Kidney (tissue), 14 donors: ENCODE data around the gene OPN1SW. TPM values are rescaled to one million over a fixed set of nuclear protein-coding genes. Genes with fewer than 3 reads are reported as not detected.
A peak's percentile ranks its signal among the peaks of the same experiment; 100 is the strongest.

Source experiments
- DNase-seq, 5 donors: peaks; one replicate each; pipeline ENCODE4 v3.0.0-alpha.2; 2013 to 2020
- FAIRE-seq: peaks from 2 replicates; lab custom pipeline; 2012; peaks lifted over from hg19 to GRCh38; lab: Jason Lieb, UNC
- H3K27ac ChIP-seq, 2 donors: one replicate each; pipeline ENCODE4 v1.7.0; 2013; ENCODE audit warnings: low read depth in 2 of 2, low read length in 2 of 2, inconsistent platforms in 1 of 2
- H3K27me3 ChIP-seq: one replicate; pipeline ENCODE4 v1.7.1; 2013; ENCODE audit warnings: low read length, inconsistent platforms; ENCODE audit not compliant: control insufficient read depth, insufficient read depth
- H3K36me3 ChIP-seq, 3 donors: one replicate each; pipeline versions ENCODE4 v1.7.0 to v1.7.1; 2013; ENCODE audit warnings: low read length in 3 of 3, control low read depth in 1 of 3, inconsistent platforms in 1 of 3; ENCODE audit not compliant: insufficient read depth in 3 of 3, control insufficient read depth in 2 of 3
- H3K4me1 ChIP-seq, 3 donors: one replicate each; pipeline versions ENCODE4 v1.7.0 to v1.7.1; 2013; ENCODE audit warnings: low read length in 3 of 3, inconsistent platforms in 1 of 3, low read depth in 1 of 3; ENCODE audit not compliant: control insufficient read depth in 2 of 3, insufficient read depth in 2 of 3
- H3K4me3 ChIP-seq, 3 donors: one replicate each; pipeline versions ENCODE4 v1.7.0 to v1.8.1; 2013; ENCODE audit warnings: low read length in 3 of 3, control low read depth in 1 of 3, inconsistent platforms in 1 of 3
- H3K9ac ChIP-seq, 3 donors: one replicate each; pipeline versions ENCODE4 v1.7.0 to v1.7.1; 2013; ENCODE audit warnings: low read length in 3 of 3, control low read depth in 1 of 3, inconsistent platforms in 1 of 3
- H3K9me3 ChIP-seq, 3 donors: one replicate each; pipeline versions ENCODE4 v1.7.0 to v1.7.1; 2013; ENCODE audit warnings: low read length in 3 of 3, control low read depth in 1 of 3, inconsistent platforms in 1 of 3; ENCODE audit not compliant: control insufficient read depth in 2 of 3, insufficient read depth in 1 of 3
- CTCF ChIP-seq: IDR thresholded peaks from 3 replicates; pipeline ENCODE4 v1.5.1; 2012; ENCODE audit warnings: mild to moderate bottlenecking, moderate library complexity, borderline replicate concordance; ENCODE audit not compliant: insufficient read depth; ENCODE audit errors: extremely low read depth
- intact Hi-C: fragments of 100-400 bp; cut with DNase I; formaldehyde crosslinking; loops from one replicate; pipeline ENCODE4 v1.11.1; 2022
- polyA plus RNA-seq: library from polyadenylated mRNA; stranded (reverse); fragments of 350-450 nt; fragmentation: Illumina TruSeq; extraction: RNeasy Lipid Tissue Mini Kit (QIAGEN cat#74804); gene quantifications from one replicate; pipeline ENCODE4 v1.2.3, GENCODE V29; 2014; ENCODE audit warnings: low read depth, low replicate concordance; ENCODE audit not compliant: insufficient read depth
- total RNA-seq: library from RNA; stranded (reverse); fragmentation: NEBNext Ultra II Directional; extraction: Animal tissue kit (Norgen Biotek cat#: 25700); gene quantifications from one replicate; pipeline ENCODE4 v1.2.1, GENCODE V29; 2021
- donor health status: control.
- donor health status: control.
- donor health status: control.
- donor health status: control.
- donor health status: control.
- donor health status: DM: yes; HTN: yes; CAD: no.
- donor health status: Normal renal cell carcinoma (clear cell type).

Gene OPN1SW
- total and polyA plus RNA-seq, 2 donors from 2014 or later = not detected

- no peak overlapping the region for H3K9ac ChIP-seq
- H3K4me3 ChIP-seq = no peak overlapping the region
- H3K27ac ChIP-seq = no peak overlapping the region
- no peaks in the 10 kb centered on the region for H3K36me3 ChIP-seq
- TF ChIP-seq CTCF = no peak
- H3K9me3 ChIP-seq = no peaks in the 10 kb centered on the region
- no peaks in the 10 kb centered on the region for H3K4me1 ChIP-seq
- intact Hi-C loops = no loop called here
- DNase-seq = no peak
- FAIRE-seq = no peak
- no peaks in the 10 kb centered on the region for H3K27me3 ChIP-seq
Measured at GRCh38 chr7:128809363-128809762, 33.8 kb upstream of the OPN1SW start.

GRCh38 chr7:128807191-128807590 is 31.6 kb upstream of the OPN1SW start:
- H3K27ac ChIP-seq = no peak overlapping the region
- no peak overlapping the region for H3K4me3 ChIP-seq
- H3K27me3 ChIP-seq = no peaks in the 10 kb centered on the region
- intact Hi-C loops = no loop called here
- no peaks in the 10 kb centered on the region for H3K4me1 ChIP-seq
- H3K9me3 ChIP-seq = no peaks in the 10 kb centered on the region
- H3K9ac ChIP-seq = no peak overlapping the region
- no peak for TF ChIP-seq CTCF
- no peaks in the 10 kb centered on the region for H3K36me3 ChIP-seq
- DNase-seq (no peak), FAIRE-seq (no peak)

GRCh38 chr7:128805225-128805624 is 29.6 kb upstream of the OPN1SW start:
- intact Hi-C loops = no loop called here
- Histone ChIP-seq H3K9me3 (no peaks in the 10 kb centered on the region), H3K4me3 (no peak overlapping the region), H3K9ac (no peak overlapping the region), H3K27ac (no peak overlapping the region), H3K27me3 (no peaks in the 10 kb centered on the region), H3K36me3 (no peaks in the 10 kb centered on the region), H3K4me1 (no peaks in the 10 kb centered on the region)
- DNase-seq = no peak
- TF ChIP-seq CTCF = no peak
- FAIRE-seq = no peak

- intact Hi-C loops = no loop called here
- Histone ChIP-seq H3K27ac (no peak overlapping the region), H3K27me3 (no peaks in the 10 kb centered on the region), H3K4me1 (no peaks in the 10 kb centered on the region), H3K4me3 (no peak overlapping the region), H3K36me3 (no peaks in the 10 kb centered on the region), H3K9ac (no peak overlapping the region), H3K9me3 (no peaks in the 10 kb centered on the region)
- no peak for TF ChIP-seq CTCF
- DNase-seq = peak in 2 of 5 donors; percentile 28 to 30
- FAIRE-seq = no peak
Measured at GRCh38 chr7:128804484-128804883, 28.9 kb upstream of the OPN1SW start.
